GM21423 (cell line): ENCODE results near the gene FOSL2.
"Not testable (repeated sequence)": the region's sequence is repeated elsewhere in the genome, so short reads cannot be mapped to it uniquely, and the experiment has no call there.

Experiments used
- ATAC-seq: cut with Tn5 transposase; IDR thresholded peaks from one replicate; pipeline ENCODE4 v1.9.1; 2021; ENCODE audit warnings: mild to moderate bottlenecking, moderate library complexity; ENCODE audit not compliant: unreplicated experiment

The FOSL2 gene

DNA sequence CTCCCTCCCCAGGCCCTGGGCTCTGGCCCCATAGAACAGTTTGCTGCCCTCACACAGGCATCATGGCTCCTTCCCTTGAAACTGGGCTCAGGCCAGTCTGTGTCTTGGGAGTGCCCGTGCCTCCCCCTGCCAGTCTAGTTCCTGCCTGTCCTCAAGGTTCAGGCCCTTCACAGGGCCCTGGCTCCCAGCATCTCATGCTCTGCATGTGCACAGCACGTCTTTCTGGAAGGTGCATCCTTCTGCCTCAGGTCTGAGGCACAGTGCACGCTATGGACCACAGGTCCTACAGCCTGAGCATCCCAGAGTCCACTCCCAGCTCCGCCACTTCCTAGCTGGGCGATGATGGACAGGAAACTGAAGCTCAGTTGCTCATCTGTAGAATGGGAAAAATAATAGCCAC lies 35.6 kb upstream of the FOSL2 start:
- no peak for ATAC-seq

DNA sequence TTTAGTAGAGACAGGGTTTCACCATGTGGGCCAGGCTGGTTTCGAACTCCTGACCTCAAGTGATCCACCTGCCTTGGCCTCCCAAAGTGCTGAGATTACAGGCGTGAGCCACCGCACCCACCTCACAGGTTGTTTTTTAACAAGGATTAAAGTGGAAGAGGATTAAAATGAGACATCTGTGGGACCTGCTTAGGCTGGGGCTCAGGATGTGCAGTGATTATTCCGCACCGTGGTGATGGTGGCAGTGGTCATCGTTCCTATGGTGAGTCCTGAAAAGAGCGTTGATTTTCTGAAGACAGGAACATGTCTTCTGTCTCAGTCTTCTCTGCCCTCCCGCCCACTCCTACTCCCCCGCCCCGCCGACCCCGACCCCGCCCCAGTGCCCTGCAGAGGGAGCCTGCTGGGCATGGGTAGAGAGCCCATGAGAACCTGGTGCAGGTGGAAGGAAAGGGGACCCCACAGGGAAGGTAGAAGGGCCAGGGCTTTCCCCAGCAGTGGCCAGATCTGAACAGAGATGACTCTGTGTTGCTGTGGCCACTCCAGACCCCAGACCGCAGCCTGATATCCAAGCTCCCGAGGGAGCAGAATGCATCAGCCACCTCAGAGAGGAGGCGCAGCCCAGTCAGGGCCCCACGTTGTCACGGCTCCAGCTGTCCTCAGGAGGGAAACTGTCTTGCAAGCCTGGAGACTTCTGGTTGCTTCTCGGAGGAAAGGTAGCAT lies 34.5 kb upstream of the FOSL2 start:
- ATAC-seq: no peak

DNA sequence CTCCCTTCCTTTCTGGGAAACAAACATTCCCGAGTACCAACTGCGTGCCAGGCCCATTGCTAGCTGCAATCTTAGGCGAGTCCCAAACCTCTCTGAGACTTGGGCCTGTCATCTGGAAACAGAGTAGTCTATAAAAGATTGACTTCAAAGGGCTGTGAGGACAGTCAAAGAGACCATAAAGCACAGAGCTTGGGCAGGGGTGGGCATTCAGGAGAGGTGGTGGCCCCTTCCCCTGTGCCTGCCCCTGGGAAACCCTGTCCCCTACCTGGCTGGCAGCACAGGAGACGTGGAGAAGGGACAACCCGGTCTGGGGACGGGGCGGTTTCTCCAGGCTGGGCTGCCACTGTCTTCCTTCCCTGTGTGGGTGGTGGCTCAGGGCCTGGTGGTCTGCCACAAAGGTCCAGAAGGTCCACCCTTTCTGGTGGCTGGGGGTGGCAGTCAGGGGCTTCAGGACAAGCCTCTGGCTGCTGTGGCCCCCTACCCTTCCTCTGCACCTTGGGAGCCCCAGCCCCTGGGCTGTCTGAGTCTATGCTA lies 33.9 kb upstream of the FOSL2 start:
- ATAC-seq: peak; percentile 4

DNA sequence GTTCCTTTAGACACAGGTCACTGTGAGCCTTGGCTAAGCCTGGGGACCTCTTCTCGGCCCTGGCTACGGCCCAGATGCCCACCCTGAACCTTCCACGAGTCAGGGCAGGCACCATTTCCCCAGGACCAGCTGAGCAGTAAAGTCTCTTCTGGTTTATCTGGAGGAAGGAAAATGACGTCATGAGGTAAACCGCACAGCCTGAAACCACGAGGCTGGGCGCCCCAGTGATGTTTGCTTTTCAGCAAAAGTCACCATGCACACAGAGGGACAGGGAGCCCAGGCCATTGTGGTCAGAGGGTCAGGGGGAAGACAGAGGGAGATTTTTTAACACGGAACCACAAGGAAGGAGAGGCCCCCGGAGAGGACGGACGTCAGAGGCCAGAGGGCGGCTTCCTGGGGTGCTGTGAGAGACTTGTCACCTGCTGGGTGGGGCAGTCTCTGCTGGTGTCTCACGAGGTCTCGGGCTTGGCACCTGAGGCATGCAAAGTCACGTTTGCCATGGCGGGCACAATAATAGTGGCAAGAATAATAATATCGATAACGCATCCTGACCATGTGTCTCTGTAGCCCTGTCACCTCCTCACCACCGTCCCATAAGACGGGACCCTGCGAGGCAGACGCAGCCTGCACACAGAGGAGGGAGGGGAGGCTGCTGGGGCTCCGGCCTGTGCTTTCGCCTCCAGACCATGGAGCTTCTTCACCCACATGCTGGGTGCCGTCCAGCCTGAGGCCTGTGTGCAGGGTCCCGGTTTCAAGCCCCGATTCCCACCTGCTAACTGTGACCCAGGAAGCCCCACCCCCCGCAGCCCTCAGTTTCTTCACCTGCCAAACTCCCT lies 33.2 kb upstream of the FOSL2 start:
- peak; percentile 73 for ATAC-seq

DNA sequence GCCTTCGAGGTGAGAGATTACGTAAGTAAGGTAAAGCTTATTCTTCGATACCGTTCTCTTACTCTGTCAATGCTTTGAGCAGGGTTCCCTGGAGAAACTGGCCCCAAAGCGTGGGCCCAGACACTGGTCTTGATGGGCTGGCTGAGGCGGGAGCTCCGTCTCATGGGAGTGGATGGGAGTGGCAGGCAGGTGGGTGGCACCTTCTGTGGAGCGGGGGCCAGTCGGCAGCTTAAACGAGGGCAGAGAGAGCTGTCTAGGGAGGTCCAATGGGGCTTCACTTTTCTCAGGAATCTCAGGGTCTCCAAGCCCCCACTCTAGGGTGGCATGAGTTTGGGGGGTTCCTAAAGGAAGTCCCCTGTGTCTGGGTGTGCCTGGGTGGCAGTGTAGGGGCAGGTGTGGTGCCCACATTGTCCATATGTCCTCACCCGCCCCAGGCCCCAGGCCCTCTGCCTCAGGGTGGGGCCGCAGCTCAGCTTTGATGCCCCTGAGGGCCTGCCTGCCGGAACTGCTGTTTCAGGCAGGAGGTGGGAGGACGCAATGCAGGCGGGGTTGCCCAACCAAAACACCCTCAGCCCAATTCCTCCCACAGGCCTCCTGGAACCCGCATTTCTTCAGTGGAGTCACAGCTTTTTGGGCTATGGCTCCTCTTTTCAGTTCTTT lies 32.5 kb upstream of the FOSL2 start:
- no peak for ATAC-seq

DNA sequence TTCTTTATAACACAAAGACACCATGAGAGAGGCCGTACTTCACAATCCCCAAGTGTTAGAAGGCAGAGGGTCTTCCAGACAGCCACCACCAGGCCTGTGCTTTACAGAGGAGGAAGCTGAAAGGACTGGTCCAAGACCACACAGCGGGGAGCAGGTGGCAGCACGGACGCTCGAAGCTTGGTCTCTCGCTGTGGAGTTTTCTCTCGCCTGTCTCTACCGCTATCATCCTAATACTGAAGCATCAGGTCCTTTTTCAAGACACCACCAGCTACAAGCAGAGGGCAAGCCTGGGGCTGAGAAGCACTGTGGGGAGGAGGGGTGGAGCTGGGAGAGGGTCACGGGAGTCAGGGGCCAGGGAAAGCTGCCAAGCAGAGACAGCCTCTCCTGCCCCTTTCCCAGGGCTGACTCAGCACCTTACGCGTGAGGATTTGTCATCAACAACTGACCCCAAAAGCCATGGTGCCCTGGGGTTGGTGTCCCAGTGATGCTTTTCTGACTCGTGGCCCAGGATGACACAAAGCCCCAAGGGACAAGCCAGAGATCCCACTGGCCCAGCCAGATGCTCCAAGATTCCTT lies 31.9 kb upstream of the FOSL2 start:
- ATAC-seq: no peak

DNA sequence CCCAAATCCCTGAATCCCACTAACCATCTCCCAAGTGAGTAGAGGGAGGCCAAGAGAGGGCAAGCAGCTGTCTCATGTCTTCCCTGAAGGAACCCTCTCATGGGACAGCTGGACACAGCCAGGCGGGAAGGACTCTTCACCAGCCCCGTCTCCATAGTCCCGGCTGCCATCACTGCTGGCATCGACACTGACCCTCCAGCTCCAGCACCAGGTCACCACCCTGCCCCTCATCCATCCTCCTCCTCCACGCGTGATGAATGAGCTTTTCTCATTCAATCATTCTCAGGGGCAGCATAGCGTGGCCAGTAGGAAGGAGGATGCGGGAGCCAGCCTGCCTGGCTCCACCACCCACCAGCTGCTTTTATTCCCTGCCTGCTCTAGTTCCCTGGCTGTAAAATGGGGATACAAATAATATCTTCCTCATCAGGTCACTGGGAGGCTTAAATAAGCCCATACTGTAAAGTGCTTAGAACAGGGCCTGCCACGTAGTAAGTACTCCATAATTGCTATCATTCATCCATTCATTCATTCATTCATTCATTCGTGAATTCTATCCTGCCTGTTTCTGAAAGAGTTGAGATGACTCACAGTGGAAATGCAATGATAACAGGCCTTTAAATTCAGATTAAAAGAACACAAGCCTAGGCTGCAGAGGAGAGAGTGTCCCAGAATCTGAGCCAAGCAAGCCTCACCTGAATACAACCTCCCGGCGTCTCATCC lies 30.5 kb upstream of the FOSL2 start:
- ATAC-seq: no peak

DNA sequence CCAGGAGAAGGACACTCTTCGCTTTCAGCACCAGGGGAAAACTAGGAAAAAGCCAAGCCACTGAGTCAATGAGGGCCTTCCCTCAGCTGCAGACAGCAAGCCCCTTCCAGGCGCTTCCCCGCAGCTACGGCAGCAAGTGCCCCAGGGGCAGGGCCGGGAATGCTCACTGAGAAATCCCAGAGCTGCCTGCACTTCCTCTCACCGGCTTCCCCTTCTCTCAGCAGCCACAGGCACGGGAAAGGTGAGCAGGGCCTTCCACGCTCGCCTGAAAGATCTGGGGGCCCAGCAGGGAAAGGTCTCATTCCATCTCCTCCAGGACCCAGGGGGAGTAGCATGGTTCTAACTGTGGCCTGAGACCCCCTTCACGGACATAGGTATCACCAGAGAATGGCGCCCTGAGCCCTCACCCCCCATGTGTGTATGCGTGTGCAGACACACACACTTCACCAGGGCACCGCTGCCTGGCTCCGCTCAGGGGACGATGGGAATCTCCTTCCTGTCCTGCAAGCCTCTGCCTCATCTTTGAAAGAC lies 29.6 kb upstream of the FOSL2 start:
- no peak for ATAC-seq

DNA sequence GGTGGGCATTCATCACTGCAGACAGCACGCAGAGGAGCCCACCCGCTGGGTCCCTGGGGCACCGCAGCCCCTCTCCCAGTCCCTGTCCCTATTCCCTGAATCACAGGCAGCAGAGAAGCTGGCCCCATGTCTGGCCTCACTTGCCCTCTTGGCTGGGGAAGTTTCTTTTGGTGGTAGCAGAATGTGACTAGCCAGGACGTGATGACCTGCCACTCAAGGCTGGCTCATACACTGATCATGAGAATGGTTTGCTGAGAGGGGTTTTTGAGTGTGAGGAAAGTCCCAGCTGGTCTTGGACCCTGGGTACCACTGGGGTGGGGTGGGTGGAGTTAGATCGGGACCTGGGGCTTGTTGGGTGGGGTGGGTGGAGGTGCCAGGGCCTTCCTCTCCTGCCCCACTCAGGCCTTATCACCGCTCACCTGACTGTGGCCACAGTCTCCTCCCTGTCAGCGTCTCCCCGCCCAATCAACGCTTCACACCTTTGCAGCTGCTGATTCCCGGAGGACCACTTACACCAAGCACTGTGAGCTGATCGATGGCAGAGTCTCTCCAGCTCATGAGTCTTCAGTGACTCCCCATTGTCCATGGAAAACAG lies 28.9 kb upstream of the FOSL2 start:
- ATAC-seq: no peak

DNA sequence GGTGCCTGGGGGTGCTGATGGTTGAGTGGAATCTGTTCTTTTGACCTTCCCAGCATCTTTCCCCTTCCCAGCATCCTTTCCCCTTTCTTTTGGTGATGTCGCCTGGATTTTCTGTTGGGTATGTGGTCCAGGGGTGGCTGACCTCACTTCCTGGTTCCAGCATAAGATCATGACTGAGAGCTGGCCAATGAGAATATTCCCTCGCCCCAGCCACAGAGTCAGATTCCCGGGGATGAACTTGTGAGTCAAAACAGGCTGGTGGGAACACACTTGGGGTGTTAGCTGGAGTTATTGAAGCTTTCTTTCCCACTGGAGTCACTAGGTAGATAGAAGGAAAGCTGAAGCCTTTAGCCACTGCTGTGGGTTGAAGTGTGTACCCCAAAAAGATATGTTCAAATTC lies 28.0 kb upstream of the FOSL2 start:
- no peak for ATAC-seq

DNA sequence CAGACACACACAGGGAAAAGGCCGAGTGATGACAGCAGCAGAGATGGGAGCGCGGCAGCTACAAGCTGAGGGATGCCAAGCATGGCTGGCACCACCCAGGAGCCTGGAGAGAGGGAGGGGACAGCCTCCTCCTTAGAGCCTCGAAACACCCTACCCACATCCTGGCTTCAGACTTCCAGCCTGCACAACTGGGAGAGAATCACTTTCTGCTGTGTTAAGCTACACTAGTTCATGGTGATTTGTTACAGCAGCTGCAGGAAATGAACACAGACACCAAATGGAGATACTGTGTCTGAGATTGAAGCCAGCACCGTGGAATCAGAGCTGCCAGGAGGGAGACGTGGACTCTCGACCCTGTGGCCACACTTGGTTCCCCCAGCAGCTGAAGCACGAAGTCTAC lies 27.5 kb upstream of the FOSL2 start:
- no peak for ATAC-seq

DNA sequence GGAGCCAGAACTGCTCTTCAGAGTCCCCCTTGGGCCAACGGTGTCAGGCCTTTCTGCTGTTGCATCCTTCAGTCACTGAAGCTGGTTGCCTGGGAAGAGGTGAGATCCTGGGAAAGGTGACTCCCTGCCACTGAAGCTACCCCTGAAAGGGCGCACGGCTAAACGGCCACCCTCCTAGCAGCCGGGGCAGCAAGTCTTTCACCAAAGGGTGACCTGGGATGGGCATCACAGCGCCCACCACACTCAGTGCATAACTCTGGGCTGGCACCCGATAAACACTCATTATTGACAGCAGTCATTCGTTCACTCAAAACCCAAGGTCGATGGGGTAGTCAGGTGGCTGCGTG lies 26.5 kb upstream of the FOSL2 start:
- ATAC-seq: no peak

DNA sequence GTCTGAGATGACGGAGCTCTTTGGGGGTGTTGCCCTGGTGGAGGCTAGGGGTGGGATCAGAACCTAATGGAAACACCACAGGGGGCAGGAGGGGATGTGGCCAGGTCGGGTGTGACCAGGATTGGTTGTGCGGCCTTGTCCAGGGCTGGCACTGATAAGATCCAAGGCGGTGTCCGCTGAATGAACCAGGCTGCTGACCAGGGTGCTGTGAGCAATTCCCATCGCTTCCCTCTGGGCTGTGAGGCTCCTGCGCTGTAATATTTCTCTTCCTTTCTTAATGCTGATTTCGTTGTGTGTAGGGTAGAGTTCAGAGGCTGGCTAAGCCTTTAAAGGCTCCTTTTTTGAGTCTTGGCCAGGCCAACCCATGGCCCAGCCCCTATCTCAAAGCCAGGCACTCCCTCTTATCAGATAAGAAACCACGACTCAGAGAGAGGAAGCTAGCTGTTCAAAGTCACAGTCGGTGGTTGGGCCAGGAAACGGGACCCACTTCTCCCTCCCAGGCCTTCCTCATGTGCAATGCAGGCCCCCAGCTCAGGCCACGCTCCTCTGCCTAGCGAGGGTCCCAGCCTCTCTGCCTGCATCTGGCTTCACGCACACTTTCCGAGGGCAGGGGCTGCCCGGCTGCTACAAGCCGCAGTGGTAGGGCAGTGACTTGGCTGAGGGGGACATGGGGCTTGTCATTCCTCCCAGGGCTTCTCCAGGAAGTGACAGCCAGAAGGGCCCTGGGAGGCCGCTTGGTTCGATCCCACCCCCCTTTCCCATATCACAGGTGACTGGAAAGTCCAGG lies 26.0 kb upstream of the FOSL2 start:
- ATAC-seq: no peak

DNA sequence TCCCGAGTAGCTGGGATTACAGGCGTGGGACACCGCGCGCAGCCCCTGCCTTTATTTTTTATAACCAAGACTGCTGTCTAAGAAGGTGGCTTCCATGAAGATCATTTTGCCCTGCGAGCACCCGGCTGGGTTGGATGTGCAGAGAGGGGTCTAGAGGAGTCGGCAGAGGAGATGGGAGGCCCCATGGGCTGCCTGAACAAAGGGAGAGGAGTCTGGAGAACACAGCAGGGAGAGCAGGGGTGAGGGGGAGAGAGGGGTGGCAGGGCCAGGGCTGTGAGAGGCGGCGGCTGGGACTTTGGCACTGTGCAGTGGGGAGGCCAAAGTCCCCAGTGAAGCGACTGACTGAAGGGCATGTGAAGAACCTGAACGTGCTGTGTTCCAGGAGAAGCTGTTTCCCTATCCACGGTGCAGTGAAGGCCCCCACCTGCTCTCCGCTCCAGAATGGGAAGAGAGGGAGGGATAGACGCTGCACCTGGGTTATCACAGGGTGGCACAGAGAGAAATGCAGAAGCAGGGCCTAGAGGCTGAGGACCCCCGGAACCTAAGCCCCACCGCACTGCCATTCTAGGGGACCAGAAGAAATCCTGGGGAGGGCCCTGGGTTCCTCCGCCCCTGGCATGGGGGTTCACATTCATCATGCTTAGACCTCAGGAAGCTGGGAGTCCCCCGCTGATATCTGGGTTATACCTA lies 24.8 kb upstream of the FOSL2 start:
- no peak for ATAC-seq

DNA sequence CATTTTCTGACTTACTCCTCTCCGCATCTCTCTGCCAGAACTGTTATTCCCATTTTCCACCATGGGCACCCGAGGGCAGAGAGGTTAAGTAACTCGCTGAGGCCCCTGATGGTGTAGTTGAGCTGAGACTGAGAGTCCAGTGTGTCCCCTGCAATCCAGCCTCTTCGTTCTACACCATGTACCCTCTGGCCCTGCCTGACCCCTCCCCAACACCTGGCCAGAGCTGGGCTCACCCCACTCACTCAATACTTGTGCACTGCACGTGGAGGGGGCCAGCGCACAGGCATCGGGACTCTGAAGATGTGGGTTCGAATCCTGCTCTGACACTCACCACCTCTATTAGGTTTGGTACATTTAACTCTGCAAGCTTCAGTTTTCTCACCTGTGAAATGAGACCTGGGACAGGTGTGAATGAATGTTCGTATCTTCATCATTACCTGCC lies 24.3 kb upstream of the FOSL2 start:
- no peak for ATAC-seq

DNA sequence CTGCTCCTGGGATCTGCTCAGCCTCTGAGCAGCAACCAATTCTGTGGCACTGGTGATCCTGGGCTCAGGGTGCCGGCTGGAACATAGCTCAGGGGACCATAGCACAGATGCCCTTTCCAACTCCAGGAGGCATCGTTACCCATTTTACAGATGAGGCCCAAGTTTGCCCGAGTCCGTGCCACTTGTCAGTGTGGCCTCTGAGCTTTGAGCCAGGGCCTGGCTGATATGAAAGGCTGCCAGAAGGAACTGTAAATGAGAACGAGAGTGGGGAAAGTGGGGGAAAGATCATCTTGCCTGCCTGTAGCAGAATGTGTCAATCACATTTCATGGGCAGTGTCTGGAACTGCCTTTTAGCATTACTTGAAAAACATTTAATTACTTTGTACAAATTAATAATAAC lies 23.3 kb upstream of the FOSL2 start:
- ATAC-seq: no peak

DNA sequence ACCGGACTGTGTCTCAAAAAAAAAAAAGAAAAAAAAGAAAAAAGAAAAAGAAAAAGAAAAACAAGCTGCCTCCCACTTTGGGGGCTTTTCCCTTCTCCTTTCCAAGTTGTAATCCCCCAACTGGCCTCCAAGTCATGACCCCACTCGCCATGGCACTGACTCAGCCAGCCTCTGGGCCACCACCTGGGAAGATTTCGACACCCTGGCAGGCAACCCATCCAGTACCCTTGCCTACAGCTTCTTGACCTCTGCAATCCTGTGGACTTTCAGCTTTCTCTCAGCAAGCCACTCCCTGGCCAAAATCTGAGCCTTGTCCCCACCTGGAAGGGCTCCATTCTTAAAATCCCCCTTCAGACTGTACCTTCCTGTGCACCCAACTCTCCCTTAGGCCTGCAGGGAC lies 22.3 kb upstream of the FOSL2 start:
- ATAC-seq: no peak

DNA sequence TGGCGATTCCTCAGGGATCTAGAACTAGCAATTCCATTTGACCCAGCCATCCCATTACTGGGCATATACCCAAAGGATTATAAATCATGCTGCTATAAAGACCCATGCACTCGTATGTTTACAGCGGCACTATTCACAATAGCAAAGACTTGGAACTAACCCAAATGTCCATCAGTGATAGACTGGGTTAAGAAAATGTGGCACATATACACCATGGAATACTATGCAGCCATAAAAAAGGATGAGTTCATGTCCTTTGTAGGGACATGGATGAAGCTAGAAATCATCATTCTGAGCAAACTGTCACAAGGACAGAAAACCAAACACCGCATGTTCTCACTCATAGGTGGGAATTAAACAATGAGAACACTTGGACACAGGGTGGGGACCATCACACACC lies 20.9 kb upstream of the FOSL2 start:
- ATAC-seq: not testable (repeated sequence)

DNA sequence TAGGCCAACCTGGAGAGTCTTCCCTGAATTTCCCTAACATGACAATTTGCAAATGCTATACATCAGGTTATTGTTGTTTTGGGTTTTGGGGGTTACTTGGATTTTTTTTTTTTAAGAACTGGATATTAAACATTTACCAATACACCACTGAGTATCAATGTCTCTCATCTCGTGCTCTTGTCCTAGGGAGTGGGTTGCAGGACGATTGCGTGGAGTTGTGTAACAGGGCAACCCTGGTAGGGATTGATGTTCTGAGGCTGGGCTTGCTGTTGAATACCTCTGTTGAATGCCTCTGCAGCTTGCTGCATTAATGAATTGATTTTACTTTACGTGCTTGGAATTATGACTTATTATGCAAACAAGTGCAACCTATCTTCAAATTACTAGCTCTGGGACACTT lies 18.8 kb upstream of the FOSL2 start:
- no peak for ATAC-seq
